ENCODE measurements around the gene RPS27.
"Not testable (repeated sequence)": the region's sequence is repeated elsewhere in the genome, so short reads cannot be mapped to it uniquely, and the experiment has no call there.

Gene RPS27

DNA sequence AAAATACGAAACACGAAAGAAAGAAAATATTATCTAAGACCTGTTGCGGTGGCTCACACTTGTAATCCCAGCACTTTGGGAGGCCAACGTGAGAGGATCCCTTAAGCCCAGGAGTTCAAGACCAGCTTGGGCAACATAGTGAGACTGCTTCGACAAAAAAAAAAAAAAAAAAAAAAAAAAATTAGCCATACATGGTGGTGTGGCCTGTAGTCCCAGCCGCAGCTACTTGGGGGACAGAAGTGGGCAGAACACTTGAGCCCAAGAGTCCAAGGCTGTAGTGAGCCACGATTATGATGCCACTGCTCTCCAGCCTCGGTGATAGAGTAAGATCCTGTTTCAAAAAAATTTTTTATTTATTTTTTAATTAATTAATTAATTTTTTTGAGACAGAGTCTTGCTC lies 2.9 kb upstream of the RPS27 start:
- DNase-seq, result no peak

DNA sequence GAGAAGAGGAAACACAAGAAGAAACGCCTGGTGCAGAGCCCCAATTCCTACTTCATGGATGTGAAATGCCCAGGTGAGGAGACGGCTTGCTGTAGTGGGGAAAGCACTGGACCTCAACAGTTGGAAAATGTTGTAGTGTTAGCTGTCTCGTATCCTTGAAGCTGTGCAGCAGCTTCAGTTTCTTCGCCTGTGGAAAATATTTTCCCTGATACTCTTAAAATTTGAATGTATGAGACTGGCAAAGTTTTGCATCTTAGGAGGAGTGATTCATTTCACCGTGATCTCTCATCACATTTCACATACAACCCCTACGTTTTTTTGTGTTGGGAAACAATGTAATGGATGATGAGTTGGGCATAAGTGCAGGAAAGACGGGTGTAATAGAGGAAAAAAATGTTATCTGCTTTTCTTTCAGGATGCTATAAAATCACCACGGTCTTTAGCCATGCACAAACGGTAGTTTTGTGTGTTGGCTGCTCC lies 629 bp downstream of the RPS27 start:
- no peak for DNase-seq

GRCh38 chr1:153991806-153992205 lies 1.2 kb downstream of the RPS27 start:
- DNase-seq, result no peak

DNA sequence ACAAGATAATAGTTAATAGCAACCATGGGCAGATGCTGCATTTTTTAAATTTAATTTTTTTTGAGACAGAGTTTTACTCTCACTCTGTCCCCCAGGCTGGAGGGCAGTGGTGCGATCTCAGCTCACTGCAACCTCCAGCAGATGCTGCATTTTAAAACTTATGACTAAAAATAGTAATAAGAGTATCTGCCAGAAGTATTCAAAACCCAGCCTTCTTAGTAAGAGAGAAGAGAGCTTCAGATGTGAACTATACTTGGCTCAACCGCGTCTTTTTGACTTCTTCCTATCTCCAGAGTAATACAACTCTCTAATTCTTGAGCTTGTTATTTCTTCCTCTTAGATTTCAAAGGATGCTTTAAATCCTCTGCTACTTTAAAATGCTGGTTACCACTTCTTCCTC lies 4.6 kb downstream of the RPS27 start:
- DNase-seq, result no peak

GRCh38 chr1:153995640-153996039 lies 5.1 kb downstream of the RPS27 start:
- DNase-seq, result no peak

- DNase-seq, result not testable (repeated sequence)
Measured at GRCh38 chr1:153996882-153997281, 6.3 kb downstream of the RPS27 start.

- no peak for DNase-seq
Measured at GRCh38 chr1:154000420-154000819, 9.9 kb downstream of the RPS27 start.

DNA sequence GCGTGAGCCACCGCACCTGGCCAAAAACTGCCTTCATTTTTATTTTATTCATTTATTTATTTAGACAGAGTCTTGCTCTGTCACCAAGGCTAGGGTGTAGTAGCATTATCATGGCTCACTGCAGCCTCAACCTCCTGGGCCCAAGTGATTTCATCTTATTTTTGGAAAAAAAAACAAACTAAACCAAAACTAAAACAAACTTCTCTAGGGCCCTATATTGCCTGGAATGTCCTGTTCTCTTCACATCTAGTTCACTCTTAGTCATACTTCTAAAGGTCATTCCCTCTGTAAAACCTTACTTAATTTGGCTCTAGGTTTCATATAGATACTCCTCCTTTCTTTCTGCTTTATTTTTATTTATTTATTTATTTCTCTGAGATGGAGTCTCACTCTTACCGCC lies 15.6 kb downstream of the RPS27 start:
- no peak for DNase-seq

- DNase-seq, result no peak
Measured at GRCh38 chr1:154012129-154012528, 21.6 kb downstream of the RPS27 start.

DNA sequence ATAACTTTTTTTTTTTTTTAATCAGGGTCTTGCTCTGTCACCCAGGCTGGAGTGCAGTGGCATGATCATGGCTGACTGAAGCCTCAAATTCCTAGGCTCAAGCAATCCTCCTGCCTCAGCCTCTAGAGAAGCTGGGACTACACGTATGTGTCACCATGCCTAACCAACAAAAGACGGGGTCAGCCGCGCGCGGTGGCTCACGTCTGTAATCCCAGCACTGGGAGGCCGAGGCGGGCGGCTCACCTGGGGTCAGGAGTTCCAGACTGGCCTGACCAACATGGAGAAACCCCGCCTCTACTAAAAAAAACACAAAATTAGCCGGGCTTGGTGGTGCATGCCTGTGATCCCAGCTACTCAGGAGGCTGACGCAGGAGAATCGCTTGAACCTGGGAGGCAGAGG lies 22.0 kb downstream of the RPS27 start:
- not testable (repeated sequence) for DNase-seq

GRCh38 chr1:154014154-154014907 lies 23.8 kb downstream of the RPS27 start:
- DNase-seq, result no peak

DNA sequence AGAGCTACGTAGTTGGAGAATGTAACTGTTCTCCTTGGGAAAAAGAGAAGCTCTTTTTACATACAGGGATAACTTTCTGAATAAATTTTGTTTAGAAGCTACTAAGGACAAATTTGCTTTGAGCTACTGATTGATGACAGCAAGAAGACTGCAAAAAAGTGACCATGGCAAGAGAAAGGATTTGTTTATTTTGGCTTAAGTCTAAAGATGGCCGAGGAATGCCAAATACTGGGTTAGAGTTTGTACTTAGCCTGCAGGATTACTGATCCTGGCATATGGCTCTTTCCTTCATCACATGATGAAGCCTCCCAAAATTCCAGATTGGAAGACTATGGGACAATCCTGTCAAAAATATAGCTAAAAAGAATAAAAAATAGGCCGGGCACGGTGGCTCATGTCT lies 28.7 kb downstream of the RPS27 start:
- DNase-seq, result no peak

DNA sequence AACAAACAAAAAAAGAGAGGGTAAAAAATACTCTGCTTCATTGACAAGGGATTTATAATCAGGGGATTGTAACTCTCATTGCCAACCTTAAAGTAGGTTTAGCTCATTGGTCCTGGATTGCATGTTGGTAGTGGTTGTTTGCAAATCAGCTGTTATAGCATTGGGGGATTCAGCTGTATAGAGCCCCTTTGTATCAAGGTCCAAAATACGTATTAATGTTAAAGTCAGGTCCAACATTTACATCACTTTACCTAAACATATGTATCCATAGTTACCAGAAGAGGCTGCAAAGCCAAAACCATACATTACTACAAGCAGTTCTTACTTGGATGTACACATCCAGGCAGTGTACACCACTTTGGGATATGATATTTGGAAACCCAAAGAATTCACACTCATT lies 29.4 kb downstream of the RPS27 start:
- no peak for DNase-seq

- DNase-seq, result not testable (repeated sequence)
Measured at GRCh38 chr1:154033697-154034096, 43.1 kb downstream of the RPS27 start.
